OCI-LY7 (cell line): ENCODE results near the gene ASB18. TPM values are rescaled to one million over a fixed set of nuclear protein-coding genes. Genes with fewer than 3 reads are reported as not detected.

ENCODE experiments used
- BruUV-seq: library from RNA; stranded (reverse); fragments of 400-500 nt; replicated peaks from 2 replicates; lab custom pipeline; 2021; lab: Mats Ljungman, UMichigan
- CTCF ChIA-PET: fragments of 300-600 bp; sonication (Branson Sonifier 250); formaldehyde crosslinking; loops from one replicate; lab custom pipeline; 2022; ENCODE audit warnings: antibody characterized with exemption; ENCODE audit not compliant: unreplicated experiment; lab: Charles Lee
- POLR2A ChIA-PET: fragments of 300-600 bp; sonication (Branson Sonifier 250); formaldehyde crosslinking; loops from one replicate; lab custom pipeline; 2022; ENCODE audit warnings: antibody characterized with exemption; lab: Charles Lee
- DNase-seq: peaks from one replicate; pipeline ENCODE4 v3.0.0-alpha.2; 2015; ENCODE audit warnings: low spot score
- H2AFZ ChIP-seq: fragments of 200-600 bp; sonication (generic), shearing (Covaris generic); 2 replicates; pipeline ENCODE4 v1.6.1; 2014; ENCODE audit warnings: mild to moderate bottlenecking, antibody characterized with exemption, low read length, moderate library complexity
- H3K27ac ChIP-seq: fragments of 200-600 bp; sonication (generic); 2 replicates; pipeline ENCODE4 v1.5.1; 2014; ENCODE audit warnings: mixed run types, low read depth, mild to moderate bottlenecking, moderate library complexity, low read length, inconsistent platforms; ENCODE audit not compliant: poor library complexity, severe bottlenecking
- H3K36me3 ChIP-seq: fragments of 200-600 bp; sonication (generic); 2 replicates; pipeline ENCODE4 v1.6.1; 2014; ENCODE audit warnings: mild to moderate bottlenecking, antibody characterized with exemption, low read length, moderate library complexity, mixed read lengths; ENCODE audit not compliant: insufficient read depth
- H3K4me1 ChIP-seq: fragments of 200-600 bp; sonication (generic); 2 replicates; pipeline ENCODE4 v1.5.1; 2014; ENCODE audit warnings: mild to moderate bottlenecking, low read length; ENCODE audit not compliant: insufficient read depth, poor library complexity, severe bottlenecking
- H3K4me2 ChIP-seq: fragments of 200-600 bp; sonication (generic); 2 replicates; pipeline ENCODE4 v1.6.1; 2014; ENCODE audit warnings: mild to moderate bottlenecking, low read length
- H3K4me3 ChIP-seq: fragments of 200-600 bp; sonication (generic); 2 replicates; pipeline ENCODE4 v1.5.1; 2014; ENCODE audit warnings: mild to moderate bottlenecking, low read depth, low read length; ENCODE audit not compliant: poor library complexity, severe bottlenecking
- H3K79me2 ChIP-seq: fragments of 200-600 bp; sonication (generic); 2 replicates; pipeline ENCODE4 v1.6.1; 2016; ENCODE audit warnings: low read depth, mild to moderate bottlenecking, low read length, moderate library complexity, mixed read lengths; ENCODE audit not compliant: insufficient read depth
- H3K9me2 ChIP-seq: fragments of 200-600 bp; sonication (generic); 2 replicates; pipeline ENCODE4 v1.6.1; 2016; ENCODE audit warnings: mild to moderate bottlenecking, low read length, mixed read lengths; ENCODE audit not compliant: insufficient read depth
- H3K9me3 ChIP-seq: fragments of 200-600 bp; sonication (generic); 2 replicates; pipeline ENCODE4 v1.6.1; 2014; ENCODE audit warnings: mild to moderate bottlenecking, mixed run types, low read length, mixed read lengths
- H4K20me1 ChIP-seq: fragments of 200-600 bp; sonication (generic); 2 replicates; pipeline ENCODE4 v1.6.1; 2014; ENCODE audit warnings: mild to moderate bottlenecking, antibody characterized with exemption, low read length, moderate library complexity, mixed read lengths; ENCODE audit not compliant: insufficient read depth
- CTCF ChIP-seq: fragments of 200-600 bp; sonication (generic); conservative IDR thresholded peaks from 2 replicates; pipeline ENCODE4 v1.5.1; 2014; ENCODE audit warnings: mild to moderate bottlenecking, antibody characterized with exemption, low read length, moderate library complexity, mixed read lengths
- EZH2phosphoT487 ChIP-seq: fragments of 200-600 bp; sonication (generic); IDR thresholded peaks from 2 replicates; pipeline ENCODE4 v1.6.1; 2018; ENCODE audit warnings: low read depth, borderline replicate concordance, mild to moderate bottlenecking, mixed run types, antibody characterized with exemption, low read length, moderate library complexity, mixed read lengths
- intact Hi-C: fragments of 100-400 bp; cut with micrococcal nuclease; formaldehyde crosslinking; loops from one replicate; pipeline ENCODE4 v1.10.0; 2022; ENCODE audit not compliant: unreplicated experiment
- total RNA-seq, 2 experiments: library from RNA; depleted of rRNA in 1 of 2; stranded (reverse); fragments of >200 nt in 1 of 2; shearing (Covaris generic) in 1 of 2; gene quantifications; 2 replicates each; pipeline ENCODE4 v1.2.3, GENCODE V29; 2014 to 2022

The ASB18 gene
- total RNA-seq, 2 experiments from 2014 or later, result not detected

DNA sequence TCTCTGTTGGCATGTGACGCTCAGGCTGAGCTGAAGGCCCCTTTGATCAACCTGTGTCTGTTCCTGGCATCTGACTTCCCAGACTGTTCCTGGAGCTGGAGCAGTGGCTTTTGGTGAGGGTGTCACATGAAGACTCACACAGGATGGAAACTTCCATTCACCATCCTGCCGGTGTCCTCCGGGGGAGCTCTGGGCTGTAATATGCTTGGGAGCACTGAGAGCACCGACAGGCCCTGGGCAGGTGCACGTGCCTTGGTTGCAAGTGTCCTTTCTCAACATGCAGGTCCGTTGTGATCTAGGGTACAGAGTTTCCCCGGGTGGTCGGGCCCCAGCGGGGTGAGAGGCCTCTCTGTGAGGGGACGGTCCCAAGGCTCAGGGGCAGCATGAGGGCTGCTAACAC, 71.2 kb downstream of the ASB18 start:
- H3K9me2 ChIP-seq, result no peaks in the 10 kb centered on the region
- H4K20me1 ChIP-seq, result no peaks in the 10 kb centered on the region
- H3K4me3 ChIP-seq, result no peak overlapping the region
- ChIA-PET CTCF (no interaction called here), POLR2A (no interaction called here)
- no peak overlapping the region for H2AFZ ChIP-seq
- H3K9me3 ChIP-seq, result no peaks in the 10 kb centered on the region
- BruUV-seq, result no TSS peak
- H3K4me1 ChIP-seq, result no peaks in the 10 kb centered on the region
- no peaks in the 10 kb centered on the region for H3K79me2 ChIP-seq
- no peak for DNase-seq
- H3K36me3 ChIP-seq, result no peaks in the 10 kb centered on the region
- no peak overlapping the region for H3K4me2 ChIP-seq
- TF ChIP-seq EZH2phosphoT487 (no peak), CTCF (no peak)
- intact Hi-C loops, result no loop called here
- no peak overlapping the region for H3K27ac ChIP-seq

DNA sequence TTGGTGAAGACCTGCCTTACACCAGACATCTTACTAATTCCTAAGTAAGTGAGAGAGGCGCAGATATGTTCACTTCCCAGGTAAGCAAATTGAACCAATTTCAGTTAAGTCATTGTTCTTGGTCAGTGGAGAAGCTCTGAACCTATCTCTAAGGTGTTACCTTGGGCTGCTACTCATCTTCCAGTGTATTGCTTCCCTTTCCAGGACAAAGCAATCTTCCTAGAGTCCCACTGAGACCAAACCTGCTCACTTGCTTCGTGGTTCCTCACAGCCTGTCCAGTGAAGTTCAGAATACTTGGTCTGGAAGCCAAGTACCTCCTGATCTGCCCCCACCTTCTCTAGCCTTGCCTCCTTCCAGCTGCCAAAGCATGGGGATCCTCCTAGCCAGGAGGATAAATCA, 73.5 kb downstream of the ASB18 start:
- Histone ChIP-seq H3K27ac (no peak overlapping the region), H2AFZ (no peak overlapping the region), H3K4me1 (no peaks in the 10 kb centered on the region), H3K79me2 (no peaks in the 10 kb centered on the region), H3K9me2 (no peaks in the 10 kb centered on the region), H4K20me1 (no peaks in the 10 kb centered on the region), H3K36me3 (no peaks in the 10 kb centered on the region), H3K4me3 (no peak overlapping the region), H3K9me3 (no peaks in the 10 kb centered on the region), H3K4me2 (no peak overlapping the region)
- BruUV-seq, result no TSS peak
- POLR2A ChIA-PET, result no interaction called here
- TF ChIP-seq CTCF (no peak), EZH2phosphoT487 (no peak)
- intact Hi-C loops, result no loop called here
- DNase-seq, result no peak
- CTCF ChIA-PET, result no interaction called here

GRCh38 chr2:236184701-236185100, 79.5 kb downstream of the ASB18 start:
- Histone ChIP-seq H3K4me1 (no peaks in the 10 kb centered on the region), H3K9me2 (no peaks in the 10 kb centered on the region), H4K20me1 (no peaks in the 10 kb centered on the region), H3K4me3 (no peak overlapping the region), H3K27ac (no peak overlapping the region), H3K79me2 (no peaks in the 10 kb centered on the region), H3K9me3 (no peaks in the 10 kb centered on the region), H2AFZ (no peak overlapping the region), H3K4me2 (no peak overlapping the region), H3K36me3 (no peaks in the 10 kb centered on the region)
- no TSS peak for BruUV-seq
- TF ChIP-seq CTCF (no peak), EZH2phosphoT487 (no peak)
- ChIA-PET POLR2A (no interaction called here), CTCF (no interaction called here)
- intact Hi-C loops, result no loop called here
- DNase-seq, result no peak
